WTC11 (cell line): ENCODE results near the gene ZMYND15. TPM values are rescaled to one million over a fixed set of nuclear protein-coding genes. Genes with fewer than 3 reads are reported as not detected.
A peak's percentile ranks its signal among the peaks of the same experiment; 100 is the strongest.

ENCODE experiments used
- ATAC-seq: fragments of 200-7000 bp; cut with Tn5 transposase; 2 replicates; pipeline ENCODE4 v1.10.0; 2021; ENCODE audit warnings: mild to moderate bottlenecking, moderate library complexity
- CTCF ChIA-PET: fragments of 300-600 bp; sonication (Branson Sonifier 250); formaldehyde crosslinking; loops from one replicate; lab custom pipeline; 2021; ENCODE audit warnings: antibody characterized with exemption; lab: Charles Lee
- POLR2A ChIA-PET: fragments of 350-600 bp; sonication (Branson Sonifier 250); formaldehyde crosslinking; loops from one replicate; lab custom pipeline; 2021; ENCODE audit warnings: antibody characterized with exemption; lab: Charles Lee
- DNase-seq: peaks from one replicate; pipeline ENCODE4 v3.0.0; 2021; ENCODE audit warnings: low spot score
- H3K27ac Mint-ChIP-seq: 2 replicates; pipeline ENCODE4 v1.8.0; 2021; ENCODE audit warnings: mixed read lengths
- H3K27me3 Mint-ChIP-seq: 2 replicates; pipeline ENCODE4 v1.8.0; 2021; ENCODE audit warnings: low read depth, mild to moderate bottlenecking, moderate library complexity, mixed read lengths
- H3K36me3 Mint-ChIP-seq: 2 replicates; pipeline ENCODE4 v1.8.0; 2021; ENCODE audit warnings: mixed read lengths
- H3K4me1 Mint-ChIP-seq: 2 replicates; pipeline ENCODE4 v1.8.0; 2022; ENCODE audit warnings: mixed read lengths
- H3K4me3 Mint-ChIP-seq: 2 replicates; pipeline ENCODE4 v1.8.0; 2021; ENCODE audit warnings: mild to moderate bottlenecking, moderate library complexity, mixed read lengths
- H3K9me3 Mint-ChIP-seq: 2 replicates; pipeline ENCODE4 v1.8.0; 2021; ENCODE audit warnings: mixed read lengths
- ESRRA ChIP-seq: sonication (generic); formaldehyde crosslinking; IDR thresholded peaks from 2 replicates; pipeline ENCODE4 v1.8.1; 2022; ENCODE audit warnings: mild to moderate bottlenecking, missing genetic modification reagents, borderline replicate concordance
- FOXK1 ChIP-seq: sonication (generic); formaldehyde crosslinking; IDR thresholded peaks from 2 replicates; pipeline ENCODE4 v1.8.0; 2022; ENCODE audit warnings: mild to moderate bottlenecking, moderate library complexity, missing genetic modification reagents
- GABPB1 ChIP-seq: sonication (generic); formaldehyde crosslinking; IDR thresholded peaks from 2 replicates; pipeline ENCODE4 v1.8.1; 2023; ENCODE audit warnings: mild to moderate bottlenecking, missing genetic modification reagents
- IRF2 ChIP-seq: sonication (generic); formaldehyde crosslinking; IDR thresholded peaks from 2 replicates; pipeline ENCODE4 v1.8.0; 2022; ENCODE audit warnings: low read depth, missing genetic modification reagents, borderline replicate concordance
- JUN ChIP-seq: sonication (generic); formaldehyde crosslinking; IDR thresholded peaks from 2 replicates; pipeline ENCODE4 v1.8.0; 2023; ENCODE audit warnings: mild to moderate bottlenecking, missing genetic modification reagents
- NFATC4 ChIP-seq: fragments of 250-450 bp; sonication (Bioruptor Pico); IDR thresholded peaks from 2 replicates; pipeline ENCODE4 v1.9.0; 2021; ENCODE audit warnings: mild to moderate bottlenecking
- NFE2L1 ChIP-seq: sonication (generic); formaldehyde crosslinking; IDR thresholded peaks from 2 replicates; pipeline ENCODE4 v1.8.1; 2023; ENCODE audit warnings: missing genetic modification reagents
- RORB ChIP-seq: fragments of 250-450 bp; sonication (Bioruptor Pico); IDR thresholded peaks from 2 replicates; pipeline ENCODE4 v1.9.0; 2021; ENCODE audit warnings: mild to moderate bottlenecking
- TEAD4 ChIP-seq: sonication (generic); formaldehyde crosslinking; IDR thresholded peaks from 2 replicates; pipeline ENCODE4 v1.8.0; 2022; ENCODE audit warnings: mild to moderate bottlenecking, missing genetic modification reagents
- ZBTB21 ChIP-seq: sonication (generic); formaldehyde crosslinking; IDR thresholded peaks from 2 replicates; pipeline ENCODE4 v1.8.1; 2023; ENCODE audit warnings: mild to moderate bottlenecking, missing genetic modification reagents, borderline replicate concordance
- ZNF121 ChIP-seq: sonication (generic); formaldehyde crosslinking; IDR thresholded peaks from 2 replicates; pipeline ENCODE4 v1.8.0; 2023; ENCODE audit warnings: missing genetic modification reagents
- ZNF423 ChIP-seq: fragments of 250-450 bp; sonication (Bioruptor Pico); IDR thresholded peaks from 2 replicates; pipeline ENCODE4 v2.1.2; 2022; ENCODE audit warnings: mild to moderate bottlenecking, moderate library complexity
- ZNF671 ChIP-seq: fragments of 250-450 bp; sonication (Bioruptor Pico); IDR thresholded peaks from 2 replicates; pipeline ENCODE4 v1.8.0; 2021; ENCODE audit warnings: mild to moderate bottlenecking
- total RNA-seq: library from RNA; stranded (reverse); gene quantifications from 3 replicates; pipeline ENCODE4 v1.2.3, GENCODE V29; 2021
- TF ChIP-seq, protein P1 (sequence below): sonication (generic); formaldehyde crosslinking; IDR thresholded peaks from 2 replicates; pipeline ENCODE4 v1.8.1; 2023; ENCODE audit warnings: mild to moderate bottlenecking, moderate library complexity, missing genetic modification reagents
- TF ChIP-seq, protein P2 (sequence below): fragments of 250-450 bp; sonication (Bioruptor Pico); IDR thresholded peaks from 2 replicates; pipeline ENCODE4 v1.9.0; 2021; ENCODE audit warnings: mild to moderate bottlenecking
- TF ChIP-seq, protein P3 (sequence below): sonication (generic); formaldehyde crosslinking; IDR thresholded peaks from 2 replicates; pipeline ENCODE4 v1.8.1; 2022; ENCODE audit warnings: low read depth, missing genetic modification reagents, borderline replicate concordance
- TF ChIP-seq, protein P4 (sequence below): sonication (generic); formaldehyde crosslinking; IDR thresholded peaks from 2 replicates; pipeline ENCODE4 v1.8.1; 2022; ENCODE audit warnings: low read depth, mild to moderate bottlenecking, moderate library complexity, missing genetic modification reagents, borderline replicate concordance
- TF ChIP-seq, protein P5 (sequence below): fragments of 250-450 bp; sonication (Bioruptor Pico); IDR thresholded peaks from 2 replicates; pipeline ENCODE4 v1.8.0; 2021; ENCODE audit warnings: mild to moderate bottlenecking
- TF ChIP-seq, protein P6 (sequence below): fragments of 250-450 bp; sonication (Bioruptor Pico); IDR thresholded peaks from 2 replicates; pipeline ENCODE4 v2.1.2; 2022; ENCODE audit warnings: mild to moderate bottlenecking, moderate library complexity
- TF ChIP-seq, protein P7 (sequence below): fragments of 250-450 bp; sonication (Bioruptor Pico); IDR thresholded peaks from 2 replicates; pipeline ENCODE4 v1.9.0; 2021; ENCODE audit warnings: moderate library complexity, mild to moderate bottlenecking, inconsistent platforms, borderline replicate concordance
- TF ChIP-seq, protein P8 (sequence below): sonication (generic); formaldehyde crosslinking; IDR thresholded peaks from 2 replicates; pipeline ENCODE4 v1.8.1; 2023; ENCODE audit warnings: mild to moderate bottlenecking, missing genetic modification reagents, moderate library complexity
- TF ChIP-seq, protein P9 (sequence below): fragments of 250-450 bp; sonication (Bioruptor Pico); conservative IDR thresholded peaks from 2 replicates; pipeline ENCODE4 v1.9.0; 2021; ENCODE audit warnings: mild to moderate bottlenecking

ZMYND15 gene
- total RNA-seq, 1 experiment from 2014 or later, result 0.63 TPM

DNA sequence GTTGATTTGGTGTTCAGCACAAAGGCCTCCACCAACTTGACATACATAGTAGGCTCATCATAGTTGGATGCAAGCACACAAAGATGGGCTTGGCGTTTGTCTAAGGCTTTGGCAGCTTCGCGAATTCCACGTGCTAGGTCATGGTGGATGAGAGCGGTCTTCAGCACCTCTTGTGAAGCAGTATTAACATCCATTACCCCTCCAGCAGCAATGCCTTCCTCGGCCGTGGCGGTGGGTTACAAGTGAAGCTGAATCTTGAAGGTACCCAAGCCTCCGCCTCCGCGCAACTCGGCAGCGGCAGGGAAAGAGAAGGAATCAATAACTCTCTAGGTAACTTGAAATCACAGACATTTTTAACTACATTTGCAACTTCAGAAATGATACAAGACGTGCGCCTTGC, 34.6 kb upstream of the ZMYND15 start:
- Mint-ChIP-seq H3K4me1 (peaks cover 48% of the 10 kb centered on the region), H3K9me3 (peaks cover 6% of the 10 kb centered on the region), H3K36me3 (no peaks in the 10 kb centered on the region), H3K27ac (peak overlapping the region; percentile 80), H3K4me3 (peak overlapping the region; percentile 97), H3K27me3 (peaks cover 7% of the 10 kb centered on the region)
- TF ChIP-seq JUN (CRISPR knock-in tag) (no peak), NFE2L1 (no peak), GABPB1 (CRISPR knock-in tag) (no peak), RORB (no peak), ZNF121 (CRISPR knock-in tag) (no peak), FOXK1 (CRISPR knock-in tag) (no peak), NFATC4 (CRISPR knock-in tag) (no peak), ESRRA (CRISPR knock-in tag) (no peak), ZNF423 (CRISPR knock-in tag) (no peak)
- TF ChIP-seq, protein P1, sequence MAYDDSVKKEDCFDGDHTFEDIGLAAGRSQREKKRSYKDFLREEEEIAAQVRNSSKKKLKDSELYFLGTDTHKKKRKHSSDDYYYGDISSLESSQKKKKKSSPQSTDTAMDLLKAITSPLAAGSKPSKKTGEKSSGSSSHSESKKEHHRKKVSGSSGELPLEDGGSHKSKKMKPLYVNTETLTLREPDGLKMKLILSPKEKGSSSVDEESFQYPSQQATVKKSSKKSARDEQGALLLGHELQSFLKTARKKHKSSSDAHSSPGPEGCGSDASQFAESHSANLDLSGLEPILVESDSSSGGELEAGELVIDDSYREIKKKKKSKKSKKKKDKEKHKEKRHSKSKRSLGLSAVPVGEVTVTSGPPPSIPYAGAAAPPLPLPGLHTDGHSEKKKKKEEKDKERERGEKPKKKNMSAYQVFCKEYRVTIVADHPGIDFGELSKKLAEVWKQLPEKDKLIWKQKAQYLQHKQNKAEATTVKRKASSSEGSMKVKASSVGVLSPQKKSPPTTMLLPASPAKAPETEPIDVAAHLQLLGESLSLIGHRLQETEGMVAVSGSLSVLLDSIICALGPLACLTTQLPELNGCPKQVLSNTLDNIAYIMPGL (CRISPR knock-in tag), result no peak
- TF ChIP-seq, protein P2, sequence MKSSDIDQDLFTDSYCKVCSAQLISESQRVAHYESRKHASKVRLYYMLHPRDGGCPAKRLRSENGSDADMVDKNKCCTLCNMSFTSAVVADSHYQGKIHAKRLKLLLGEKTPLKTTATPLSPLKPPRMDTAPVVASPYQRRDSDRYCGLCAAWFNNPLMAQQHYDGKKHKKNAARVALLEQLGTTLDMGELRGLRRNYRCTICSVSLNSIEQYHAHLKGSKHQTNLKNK (CRISPR knock-in tag), result no peak
- TF ChIP-seq, protein P3, sequence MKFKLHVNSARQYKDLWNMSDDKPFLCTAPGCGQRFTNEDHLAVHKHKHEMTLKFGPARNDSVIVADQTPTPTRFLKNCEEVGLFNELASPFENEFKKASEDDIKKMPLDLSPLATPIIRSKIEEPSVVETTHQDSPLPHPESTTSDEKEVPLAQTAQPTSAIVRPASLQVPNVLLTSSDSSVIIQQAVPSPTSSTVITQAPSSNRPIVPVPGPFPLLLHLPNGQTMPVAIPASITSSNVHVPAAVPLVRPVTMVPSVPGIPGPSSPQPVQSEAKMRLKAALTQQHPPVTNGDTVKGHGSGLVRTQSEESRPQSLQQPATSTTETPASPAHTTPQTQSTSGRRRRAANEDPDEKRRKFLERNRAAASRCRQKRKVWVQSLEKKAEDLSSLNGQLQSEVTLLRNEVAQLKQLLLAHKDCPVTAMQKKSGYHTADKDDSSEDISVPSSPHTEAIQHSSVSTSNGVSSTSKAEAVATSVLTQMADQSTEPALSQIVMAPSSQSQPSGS (CRISPR knock-in tag), result no peak
- TF ChIP-seq, protein P4, sequence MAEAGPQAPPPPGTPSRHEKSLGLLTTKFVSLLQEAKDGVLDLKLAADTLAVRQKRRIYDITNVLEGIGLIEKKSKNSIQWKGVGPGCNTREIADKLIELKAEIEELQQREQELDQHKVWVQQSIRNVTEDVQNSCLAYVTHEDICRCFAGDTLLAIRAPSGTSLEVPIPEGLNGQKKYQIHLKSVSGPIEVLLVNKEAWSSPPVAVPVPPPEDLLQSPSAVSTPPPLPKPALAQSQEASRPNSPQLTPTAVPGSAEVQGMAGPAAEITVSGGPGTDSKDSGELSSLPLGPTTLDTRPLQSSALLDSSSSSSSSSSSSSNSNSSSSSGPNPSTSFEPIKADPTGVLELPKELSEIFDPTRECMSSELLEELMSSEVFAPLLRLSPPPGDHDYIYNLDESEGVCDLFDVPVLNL (CRISPR knock-in tag), result no peak
- TF ChIP-seq, protein P5, sequence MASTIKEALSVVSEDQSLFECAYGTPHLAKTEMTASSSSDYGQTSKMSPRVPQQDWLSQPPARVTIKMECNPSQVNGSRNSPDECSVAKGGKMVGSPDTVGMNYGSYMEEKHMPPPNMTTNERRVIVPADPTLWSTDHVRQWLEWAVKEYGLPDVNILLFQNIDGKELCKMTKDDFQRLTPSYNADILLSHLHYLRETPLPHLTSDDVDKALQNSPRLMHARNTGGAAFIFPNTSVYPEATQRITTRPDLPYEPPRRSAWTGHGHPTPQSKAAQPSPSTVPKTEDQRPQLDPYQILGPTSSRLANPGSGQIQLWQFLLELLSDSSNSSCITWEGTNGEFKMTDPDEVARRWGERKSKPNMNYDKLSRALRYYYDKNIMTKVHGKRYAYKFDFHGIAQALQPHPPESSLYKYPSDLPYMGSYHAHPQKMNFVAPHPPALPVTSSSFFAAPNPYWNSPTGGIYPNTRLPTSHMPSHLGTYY, result no peak
- DNase-seq, result no peak
- ChIA-PET CTCF (interaction anchor here (1.2 kb wide), 1 partner anchor 150 kb away, joined by 5 read pairs; the partner anchor contains the start of gene MYBBP1A), POLR2A (interaction anchor here (1.0 kb wide), 1 partner anchor 26 kb away, joined by 3 read pairs; the partner anchor contains the start of gene MED11)
- no peak for ATAC-seq

DNA sequence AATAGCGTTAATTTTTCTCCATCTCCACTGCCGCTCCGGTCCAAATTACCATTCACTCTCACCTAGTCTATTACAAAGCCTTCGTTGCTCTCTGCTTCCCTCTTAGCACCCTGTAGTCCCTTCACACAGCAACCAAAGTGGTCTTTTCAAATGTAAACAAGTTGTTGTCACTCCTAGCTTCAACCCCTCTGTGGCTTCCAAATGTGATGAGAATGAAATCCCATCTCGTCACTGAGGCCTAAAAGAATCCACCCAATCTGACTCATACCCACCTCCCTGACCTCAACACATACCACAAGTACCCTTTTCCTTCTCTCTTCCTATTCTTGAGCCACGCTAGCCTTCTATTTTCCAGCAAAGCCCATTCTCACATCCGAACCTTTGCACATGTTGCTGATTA, 33.5 kb upstream of the ZMYND15 start:
- ATAC-seq, result 0 out of 2 replicates have a peak, but pooled peaks have one; percentile 2
- TF ChIP-seq IRF2 (CRISPR knock-in tag), result no peak
- TF ChIP-seq NFATC4 (CRISPR knock-in tag), result no peak
- no peak for TF ChIP-seq NFE2L1
- no peak for TF ChIP-seq ZNF671
- no peak for TF ChIP-seq TEAD4 (CRISPR knock-in tag)
- TF ChIP-seq, protein P6, sequence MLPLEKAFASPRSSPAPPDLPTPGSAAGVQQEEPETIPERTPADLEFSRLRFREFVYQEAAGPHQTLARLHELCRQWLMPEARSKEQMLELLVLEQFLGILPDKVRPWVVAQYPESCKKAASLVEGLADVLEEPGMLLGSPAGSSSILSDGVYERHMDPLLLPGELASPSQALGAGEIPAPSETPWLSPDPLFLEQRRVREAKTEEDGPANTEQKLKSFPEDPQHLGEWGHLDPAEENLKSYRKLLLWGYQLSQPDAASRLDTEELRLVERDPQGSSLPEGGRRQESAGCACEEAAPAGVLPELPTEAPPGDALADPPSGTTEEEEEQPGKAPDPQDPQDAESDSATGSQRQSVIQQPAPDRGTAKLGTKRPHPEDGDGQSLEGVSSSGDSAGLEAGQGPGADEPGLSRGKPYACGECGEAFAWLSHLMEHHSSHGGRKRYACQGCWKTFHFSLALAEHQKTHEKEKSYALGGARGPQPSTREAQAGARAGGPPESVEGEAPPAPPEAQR (CRISPR knock-in tag), result no peak
- TF ChIP-seq, protein P7, sequence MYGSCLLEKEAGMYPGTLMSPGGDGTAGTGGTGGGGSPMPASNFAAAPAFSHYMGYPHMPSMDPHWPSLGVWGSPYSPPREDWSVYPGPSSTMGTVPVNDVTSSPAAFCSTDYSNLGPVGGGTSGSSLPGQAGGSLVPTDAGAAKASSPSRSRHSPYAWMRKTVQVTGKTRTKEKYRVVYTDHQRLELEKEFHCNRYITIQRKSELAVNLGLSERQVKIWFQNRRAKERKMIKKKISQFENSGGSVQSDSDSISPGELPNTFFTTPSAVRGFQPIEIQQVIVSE (CRISPR knock-in tag), result no peak
- no peak for TF ChIP-seq JUN (CRISPR knock-in tag)
- no peak for TF ChIP-seq ZBTB21 (CRISPR knock-in tag)
- TF ChIP-seq, protein P8, sequence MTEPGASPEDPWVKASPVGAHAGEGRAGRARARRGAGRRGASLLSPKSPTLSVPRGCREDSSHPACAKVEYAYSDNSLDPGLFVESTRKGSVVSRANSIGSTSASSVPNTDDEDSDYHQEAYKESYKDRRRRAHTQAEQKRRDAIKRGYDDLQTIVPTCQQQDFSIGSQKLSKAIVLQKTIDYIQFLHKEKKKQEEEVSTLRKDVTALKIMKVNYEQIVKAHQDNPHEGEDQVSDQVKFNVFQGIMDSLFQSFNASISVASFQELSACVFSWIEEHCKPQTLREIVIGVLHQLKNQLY (CRISPR knock-in tag), result no peak
- TF ChIP-seq, protein P9, sequence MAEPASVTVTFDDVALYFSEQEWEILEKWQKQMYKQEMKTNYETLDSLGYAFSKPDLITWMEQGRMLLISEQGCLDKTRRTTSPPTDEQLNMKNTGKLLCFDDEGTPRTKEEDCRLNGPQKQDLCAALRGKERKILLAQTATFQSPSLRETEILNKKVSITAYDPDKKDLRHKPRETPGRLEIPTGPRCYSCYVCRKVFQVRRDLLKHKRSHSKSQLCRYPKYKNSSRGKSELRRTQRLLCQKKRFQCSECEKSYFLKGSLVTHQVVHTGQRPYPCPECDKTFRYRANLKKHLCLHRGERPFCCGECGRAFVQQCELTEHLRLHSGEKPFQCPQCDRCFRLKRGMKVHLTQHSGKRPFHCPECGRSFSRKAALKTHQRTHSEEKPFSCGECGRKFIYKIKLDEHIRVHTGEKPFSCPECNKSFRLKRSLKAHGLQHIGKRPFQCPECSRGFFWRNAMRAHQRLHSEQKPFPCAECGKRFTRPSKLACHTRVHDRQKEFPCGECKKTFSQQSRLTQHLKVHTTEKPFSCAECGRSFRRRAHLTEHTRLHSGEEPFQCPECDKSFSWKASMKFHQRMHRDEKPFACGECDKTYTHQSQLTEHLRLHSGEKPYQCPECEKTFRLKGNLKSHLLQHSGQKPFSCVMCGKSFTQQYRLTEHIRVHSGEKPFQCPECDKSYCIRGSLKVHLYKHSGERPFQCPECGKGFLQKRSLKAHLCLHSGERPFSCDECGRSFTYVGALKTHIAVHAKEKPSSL (CRISPR knock-in tag), result no peak

More for the DNA sequence above, 33.5 kb upstream of the ZMYND15 start:
- Mint-ChIP-seq H3K4me1 (peaks cover 46% of the 10 kb centered on the region), H3K27ac (peak overlapping the region; percentile 85), H3K27me3 (peaks cover 7% of the 10 kb centered on the region), H3K36me3 (no peaks in the 10 kb centered on the region), H3K4me3 (peak overlapping the region; percentile 29), H3K9me3 (peaks cover 6% of the 10 kb centered on the region)
- CTCF ChIA-PET, result no interaction called here
- DNase-seq, result no peak
- POLR2A ChIA-PET, result no interaction called here
